Mesenchymal stem cell (in vitro differentiated cells and primary cell): ENCODE data around the gene TBX10.

Experiments
- DNase-seq: peaks from one replicate; pipeline ENCODE4 v3.0.0-alpha.2; 2013
- H2AFZ ChIP-seq: one replicate; pipeline ENCODE4 v1.6.1; 2013; ENCODE audit warnings: low read depth, mild to moderate bottlenecking, control low read depth, inconsistent platforms, low read length, moderate library complexity
- H2AK5ac ChIP-seq: 2 replicates; pipeline ENCODE4 v1.6.1; 2013; ENCODE audit warnings: low read length, moderate library complexity, mild to moderate bottlenecking, inconsistent platforms; ENCODE audit not compliant: severe bottlenecking
- H2BK120ac ChIP-seq: one replicate; pipeline ENCODE4 v1.6.1; 2013; ENCODE audit warnings: low read depth, mild to moderate bottlenecking, inconsistent platforms, low read length, moderate library complexity
- H2BK12ac ChIP-seq, 2 experiments: one replicate each; pipeline ENCODE4 v1.6.1; 2013; ENCODE audit warnings: inconsistent platforms in 2 of 2, low read length in 2 of 2, mild to moderate bottlenecking in 2 of 2, moderate library complexity in 2 of 2, control low read depth in 1 of 2
- H2BK15ac ChIP-seq: one replicate; pipeline ENCODE4 v1.6.1; 2013; ENCODE audit warnings: mild to moderate bottlenecking, low read depth, inconsistent platforms; ENCODE audit not compliant: poor library complexity, severe bottlenecking
- H2BK5ac ChIP-seq: 2 replicates; pipeline ENCODE4 v1.6.1; 2013; ENCODE audit warnings: low read depth, mild to moderate bottlenecking, low read length, control low read depth, inconsistent platforms; ENCODE audit not compliant: poor library complexity, severe bottlenecking
- H3K14ac ChIP-seq, 2 experiments: one replicate each; pipeline ENCODE4 v1.6.1; 2013; ENCODE audit warnings: inconsistent platforms in 2 of 2, low read length in 2 of 2, control low read depth in 1 of 2, mild to moderate bottlenecking in 1 of 2, moderate library complexity in 1 of 2
- H3K18ac ChIP-seq, 2 experiments: one replicate each; pipeline ENCODE4 v1.6.1; 2013; ENCODE audit warnings: inconsistent platforms in 2 of 2, low read length in 2 of 2, control low read depth in 1 of 2, low read depth in 1 of 2, mild to moderate bottlenecking in 1 of 2
- H3K23ac ChIP-seq, 2 experiments: one replicate each; pipeline ENCODE4 v1.6.1; 2013; ENCODE audit warnings: inconsistent platforms in 2 of 2, low read length in 2 of 2, mild to moderate bottlenecking in 2 of 2, moderate library complexity in 2 of 2, control low read depth in 1 of 2
- H3K27ac ChIP-seq: 2 replicates; pipeline ENCODE4 v1.5.1; 2013; ENCODE audit warnings: mild to moderate bottlenecking, moderate library complexity, low read length, control low read depth, inconsistent platforms; ENCODE audit not compliant: poor library complexity, severe bottlenecking
- H3K27me3 ChIP-seq, 2 experiments: 2 replicates each; pipeline versions ENCODE4 v1.6.1 to v1.7.0; 2013; ENCODE audit warnings: low read length in 2 of 2, mild to moderate bottlenecking in 2 of 2, moderate library complexity in 2 of 2, control low read depth in 1 of 2, inconsistent platforms in 1 of 2; ENCODE audit not compliant: control insufficient read depth in 1 of 2, insufficient read depth in 1 of 2
- H3K36me3 ChIP-seq, 2 experiments: 2 replicates each; pipeline versions ENCODE4 v1.6.1 to v1.7.0; 2013; ENCODE audit warnings: low read length in 2 of 2, control low read depth in 1 of 2, inconsistent platforms in 1 of 2, low read depth in 1 of 2, mild to moderate bottlenecking in 1 of 2; ENCODE audit not compliant: insufficient read depth in 2 of 2, control insufficient read depth in 1 of 2
- H3K4ac ChIP-seq, 2 experiments: one replicate each; pipeline ENCODE4 v1.6.1; 2013; ENCODE audit warnings: inconsistent platforms in 2 of 2, low read length in 2 of 2, mild to moderate bottlenecking in 2 of 2, moderate library complexity in 2 of 2, control low read depth in 1 of 2, low read depth in 1 of 2
- H3K4me1 ChIP-seq: 2 replicates; pipeline ENCODE4 v1.6.1; 2013; ENCODE audit warnings: low read depth, low read length, control low read depth; ENCODE audit not compliant: control insufficient read depth, insufficient read depth
- H3K4me2 ChIP-seq: 2 replicates; pipeline ENCODE4 v1.6.1; 2013; ENCODE audit warnings: low read length, mild to moderate bottlenecking, inconsistent platforms; ENCODE audit not compliant: poor library complexity, severe bottlenecking
- H3K4me3 ChIP-seq, 2 experiments: 2 replicates each; pipeline versions ENCODE4 v1.5.1 to v1.7.0; 2013; ENCODE audit warnings: low read length in 2 of 2, mild to moderate bottlenecking in 2 of 2, control low read depth in 1 of 2, low read depth in 1 of 2; ENCODE audit not compliant: insufficient read depth in 1 of 2
- H3K79me1 ChIP-seq: replicated peaks from 2 replicates; pipeline ENCODE4 v1.6.1; 2013; ENCODE audit warnings: mild to moderate bottlenecking, control low read depth, low read length, inconsistent platforms; ENCODE audit not compliant: poor library complexity, severe bottlenecking
- H3K9ac ChIP-seq: 2 replicates; pipeline ENCODE4 v1.7.0; 2013; ENCODE audit warnings: mild to moderate bottlenecking, low read length, moderate library complexity
- H3K9me3 ChIP-seq: 2 replicates; pipeline ENCODE4 v1.7.0; 2013; ENCODE audit warnings: mild to moderate bottlenecking, low read length; ENCODE audit not compliant: control insufficient read depth
- H4K8ac ChIP-seq: one replicate; pipeline ENCODE4 v1.6.1; 2013; ENCODE audit warnings: inconsistent platforms, mild to moderate bottlenecking, low read length, moderate library complexity
- H4K91ac ChIP-seq: one replicate; pipeline ENCODE4 v1.6.1; 2013; ENCODE audit warnings: mild to moderate bottlenecking, low read length, inconsistent platforms
- WGBS: methylation state at CpG from one replicate; pipeline ENCODE4 v1.1.7; 2013; ENCODE audit warnings: mixed read lengths; 5-methylcytosine and 5-hydroxymethylcytosine counted together

Gene TBX10

DNA sequence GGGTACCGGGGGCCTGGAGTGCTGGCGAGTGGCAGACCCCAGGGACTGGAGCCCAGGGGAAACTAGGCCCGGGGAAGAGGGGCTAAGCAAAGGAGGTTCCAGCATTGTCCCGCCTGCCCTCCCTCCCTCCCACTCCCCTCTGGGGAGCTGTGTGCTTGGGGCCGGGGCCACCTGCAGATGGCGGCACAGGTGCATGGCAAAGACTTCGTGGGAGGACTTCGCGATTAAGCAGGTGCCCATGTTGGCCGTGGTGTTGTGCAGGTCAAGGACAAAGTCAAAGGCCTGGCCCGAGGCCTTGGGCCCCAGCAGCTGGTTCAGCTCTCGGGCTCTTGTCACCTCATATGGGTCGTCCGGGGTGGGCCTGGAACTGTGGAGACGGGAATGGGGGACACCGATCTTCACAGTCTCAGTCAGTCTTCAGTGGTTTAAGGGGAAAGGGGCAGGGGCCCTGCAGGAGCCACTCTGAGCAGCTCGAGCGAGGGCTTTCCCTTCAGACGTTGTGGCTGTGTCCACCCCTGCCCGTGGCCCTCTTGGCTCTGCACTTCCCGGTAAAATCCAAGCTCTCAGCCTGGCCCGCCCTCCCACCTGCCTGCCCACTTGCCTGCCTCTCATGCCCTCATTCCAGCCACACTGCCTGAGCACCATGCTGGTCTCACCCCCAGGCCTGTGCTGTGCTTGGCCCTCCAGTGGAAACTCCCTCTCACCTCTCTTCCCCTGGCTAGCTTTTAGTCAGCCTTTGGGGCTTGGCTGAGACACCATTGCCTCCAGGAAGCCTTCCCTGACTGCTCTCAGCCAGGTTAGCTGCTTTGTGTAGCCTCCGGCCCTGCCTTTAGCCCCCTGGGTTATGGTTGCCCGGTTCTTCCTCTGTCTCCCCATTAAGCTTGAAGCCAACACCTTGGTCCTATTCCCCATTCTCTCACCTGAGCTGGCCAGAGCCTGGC is 6.2 kb upstream of the TBX10 start:
- no peak overlapping the region for H3K18ac ChIP-seq
- H3K4ac ChIP-seq: no peak overlapping the region
- WGBS: 83% methylated on average over 19 of the region's 24 CpGs
- no peak overlapping the region for H3K27ac ChIP-seq
- no peak overlapping the region for H3K4me3 ChIP-seq
- no peak overlapping the region for H4K8ac ChIP-seq
- no peak overlapping the region for H2BK120ac ChIP-seq
- peaks cover 8 to 61% of the 10 kb centered on the region in 2 experiments for H3K27me3 ChIP-seq
- DNase-seq: no peak
- no peak overlapping the region for H3K4me2 ChIP-seq
- no peak overlapping the region for H3K14ac ChIP-seq
- no peak overlapping the region for H2AK5ac ChIP-seq
- no peak overlapping the region for H4K91ac ChIP-seq
- no peaks in the 10 kb centered on the region for H3K36me3 ChIP-seq
- H3K4me1 ChIP-seq: peaks cover 3% of the 10 kb centered on the region
- no peak overlapping the region for H3K9ac ChIP-seq
- H2BK5ac ChIP-seq: no peak overlapping the region
- no peaks in the 10 kb centered on the region for H3K9me3 ChIP-seq
- no peak overlapping the region for H2BK12ac ChIP-seq
- H3K79me1 ChIP-seq: no peaks in the 10 kb centered on the region
- no peak overlapping the region for H3K23ac ChIP-seq
- no peak overlapping the region for H2BK15ac ChIP-seq
- no peak overlapping the region for H2AFZ ChIP-seq

DNA sequence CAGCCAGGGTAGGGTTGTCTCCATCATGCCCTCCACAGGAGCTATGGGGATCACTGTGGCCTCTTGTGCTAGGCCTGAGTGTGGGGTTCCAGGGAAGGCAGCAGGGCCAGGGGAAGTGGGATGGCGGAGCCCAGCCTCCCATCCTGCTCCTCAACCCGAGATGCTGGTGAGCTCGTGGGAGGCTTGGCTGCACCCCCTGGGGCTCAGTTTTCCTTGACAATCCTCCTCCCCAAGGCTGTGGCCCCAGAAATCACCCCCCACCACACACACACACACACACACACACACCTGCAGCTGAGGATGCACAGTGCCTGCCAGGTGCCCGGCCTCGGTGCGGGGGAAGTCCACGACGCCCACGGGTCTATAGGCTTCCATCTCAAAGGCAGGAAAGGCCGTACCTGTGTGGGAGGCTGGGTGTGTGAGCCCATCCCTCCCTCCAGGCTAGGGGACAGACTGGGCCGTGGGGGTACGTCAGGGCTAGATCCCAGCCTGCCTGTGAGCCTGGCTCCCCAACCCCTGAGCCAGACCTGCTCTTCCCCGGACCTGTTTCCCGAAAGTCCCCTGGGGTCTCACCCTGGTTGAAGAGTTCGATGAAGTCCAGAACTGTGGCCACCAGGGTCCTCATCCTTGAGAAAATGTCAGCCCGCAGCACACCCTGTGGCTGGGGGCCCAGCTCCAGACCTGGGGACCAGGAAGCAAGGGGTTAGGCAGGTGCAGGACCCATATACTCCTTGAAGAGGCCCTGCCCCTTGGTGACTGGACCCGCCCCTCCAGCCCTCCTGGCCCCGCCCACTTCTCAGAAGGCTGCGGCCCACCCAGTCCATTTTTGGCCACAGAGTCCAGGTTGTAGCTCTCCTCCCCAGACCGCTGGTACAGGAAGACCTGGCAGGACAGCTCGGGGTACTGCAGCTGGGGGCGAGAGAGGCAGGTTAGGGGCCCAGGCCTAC is 5.2 kb upstream of the TBX10 start:
- Histone ChIP-seq H3K4ac (no peak overlapping the region), H3K27me3 (peaks cover 17 to 63% of the 10 kb centered on the region in 2 experiments), H2BK5ac (no peak overlapping the region), H4K91ac (no peak overlapping the region), H3K27ac (no peak overlapping the region), H2BK120ac (no peak overlapping the region), H3K4me2 (no peak overlapping the region), H3K4me1 (peaks cover 3% of the 10 kb centered on the region), H2AFZ (no peak overlapping the region), H2AK5ac (no peak overlapping the region), H3K36me3 (no peaks in the 10 kb centered on the region), H3K4me3 (no peak overlapping the region), H3K9me3 (no peaks in the 10 kb centered on the region), H3K14ac (no peak overlapping the region), H2BK15ac (no peak overlapping the region), H4K8ac (no peak overlapping the region), H3K79me1 (no peaks in the 10 kb centered on the region), H2BK12ac (no peak overlapping the region), H3K23ac (no peak overlapping the region), H3K9ac (no peak overlapping the region), H3K18ac (no peak overlapping the region)
- DNase-seq: no peak
- WGBS: 87% methylated on average over 22 of the region's 22 CpGs

DNA sequence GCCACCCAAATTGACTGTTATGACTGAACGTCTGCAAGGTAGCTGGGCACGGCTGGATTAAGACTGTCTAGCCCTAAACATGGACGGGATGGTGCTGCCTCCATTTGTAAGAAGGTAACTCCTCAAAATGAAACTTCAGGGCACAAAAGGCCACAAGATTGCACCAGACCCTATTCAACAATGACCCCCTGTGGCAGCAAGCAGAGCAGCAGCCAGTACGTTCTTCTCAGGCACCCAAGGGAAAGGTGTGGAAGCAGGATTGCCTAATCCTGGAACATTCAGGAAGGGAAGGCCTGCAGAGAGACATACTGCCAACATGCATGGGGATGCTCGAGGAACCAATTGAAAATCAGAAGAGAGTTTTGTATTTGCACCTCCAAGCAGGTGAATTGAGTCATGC is 4.5 kb upstream of the TBX10 start:
- no peak overlapping the region for H3K4me2 ChIP-seq
- H3K4me1 ChIP-seq: no peaks in the 10 kb centered on the region
- H3K18ac ChIP-seq: no peak overlapping the region
- no peaks in the 10 kb centered on the region for H3K79me1 ChIP-seq
- no peak overlapping the region for H3K9ac ChIP-seq
- H2BK5ac ChIP-seq: no peak overlapping the region
- 77% methylated on average over 5 of the region's 5 CpGs for WGBS
- no peaks in the 10 kb centered on the region for H3K9me3 ChIP-seq
- H3K27me3 ChIP-seq: peaks cover 17 to 69% of the 10 kb centered on the region in 2 experiments
- H3K27ac ChIP-seq: no peak overlapping the region
- no peaks in the 10 kb centered on the region for H3K36me3 ChIP-seq
- no peak overlapping the region for H4K8ac ChIP-seq
- no peak overlapping the region for H2BK15ac ChIP-seq
- H2AFZ ChIP-seq: no peak overlapping the region
- no peak overlapping the region for H2AK5ac ChIP-seq
- H2BK120ac ChIP-seq: no peak overlapping the region
- H4K91ac ChIP-seq: no peak overlapping the region
- H2BK12ac ChIP-seq: no peak overlapping the region
- H3K4ac ChIP-seq: no peak overlapping the region
- no peak for DNase-seq
- H3K14ac ChIP-seq: no peak overlapping the region
- H3K4me3 ChIP-seq: no peak overlapping the region
- H3K23ac ChIP-seq: no peak overlapping the region
